CD14-positive monocyte (primary cell): ENCODE results near the gene KCNC1. TPM values are rescaled to one million over a fixed set of nuclear protein-coding genes. Genes with fewer than 3 reads are reported as not detected.

ENCODE experiments used
- DNase-seq, 3 donors: peaks; one replicate each; pipeline ENCODE4 v3.0.0-alpha.2; 2011 to 2022
- H2AFZ ChIP-seq: 2 replicates; pipeline ENCODE4 v1.6.0; 2012; ENCODE audit warnings: mild to moderate bottlenecking, low read depth, low read length, inconsistent platforms; ENCODE audit not compliant: insufficient read depth, poor library complexity, severe bottlenecking
- H3K27ac ChIP-seq, 2 donors: 1 replicate in 1 of 2; 2 replicates in 1 of 2; pipeline ENCODE4 v1.5.1; 2012 to 2013; ENCODE audit warnings: low read length in 2 of 2, control low read depth in 1 of 2, inconsistent platforms in 1 of 2, low read depth in 1 of 2, mild to moderate bottlenecking in 1 of 2
- H3K27me3 ChIP-seq, 2 donors: one replicate each; pipeline versions ENCODE4 v1.6.0 to v1.6.1; 2011 to 2013; ENCODE audit warnings: low read length in 2 of 2; ENCODE audit not compliant: control insufficient read depth in 2 of 2, insufficient read depth in 2 of 2
- H3K36me3 ChIP-seq, 2 donors: replicated peaks in 1 of 2; 1 replicate in 1 of 2; 2 replicates in 1 of 2; pipeline versions ENCODE4 v1.5.1 to v1.6.1; 2012 to 2013; ENCODE audit warnings: low read length in 2 of 2, control low read depth in 1 of 2, inconsistent platforms in 1 of 2, mild to moderate bottlenecking in 1 of 2; ENCODE audit not compliant: insufficient read depth in 2 of 2, control insufficient read depth in 1 of 2
- H3K4me1 ChIP-seq, 2 donors: 1 replicate in 1 of 2; 2 replicates in 1 of 2; pipeline versions ENCODE4 v1.5.1 to v1.6.1; 2012 to 2013; ENCODE audit warnings: low read length in 2 of 2, control low read depth in 1 of 2, inconsistent platforms in 1 of 2, mild to moderate bottlenecking in 1 of 2, moderate library complexity in 1 of 2; ENCODE audit not compliant: insufficient read depth in 2 of 2, control insufficient read depth in 1 of 2
- H3K4me2 ChIP-seq: replicated peaks from 2 replicates; pipeline ENCODE3; 2012; ENCODE audit warnings: low read length, moderate library complexity, mild to moderate bottlenecking; ENCODE audit not compliant: poor library complexity, severe bottlenecking; ENCODE audit errors: extremely low read depth
- H3K4me3 ChIP-seq, 3 experiments: fragments of 200-600 bp in 1 of 3; sonication (generic) in 1 of 3; replicated peaks in 1 of 3; 1 replicate in 2 of 3; 2 replicates in 1 of 3; pipeline ENCODE4 v1.5.1; 2011 to 2013; ENCODE audit warnings: low read length in 3 of 3, mild to moderate bottlenecking in 3 of 3, control low read depth in 2 of 3, low read depth in 2 of 3, inconsistent platforms in 1 of 3, moderate library complexity in 1 of 3
- H3K79me2 ChIP-seq: 2 replicates; pipeline ENCODE4 v1.6.0; 2012; ENCODE audit warnings: mild to moderate bottlenecking, control low read depth, inconsistent platforms, low read length, moderate library complexity; ENCODE audit not compliant: insufficient read depth
- H3K9ac ChIP-seq: 2 replicates; pipeline ENCODE4 v1.6.0; 2017; ENCODE audit warnings: low read length, mild to moderate bottlenecking; ENCODE audit not compliant: insufficient read depth, poor library complexity, severe bottlenecking
- H3K9me3 ChIP-seq, 2 donors: replicated peaks in 1 of 2; 1 replicate in 1 of 2; 2 replicates in 1 of 2; pipeline versions ENCODE4 v1.5.1 to v1.6.1; 2012 to 2013; ENCODE audit warnings: low read length in 2 of 2, control low read depth in 1 of 2; ENCODE audit not compliant: control insufficient read depth in 1 of 2, insufficient read depth in 1 of 2
- H4K20me1 ChIP-seq: 2 replicates; pipeline ENCODE4 v1.6.0; 2012; ENCODE audit warnings: mild to moderate bottlenecking, low read length, control low read depth, moderate library complexity; ENCODE audit not compliant: insufficient read depth
- H3K27ac Mint-ChIP-seq, 7 donors: one replicate each; pipeline ENCODE4 v1.8.0; 2020; ENCODE audit warnings: mild to moderate bottlenecking in 7 of 7, mixed read lengths in 7 of 7, moderate library complexity in 6 of 7, inconsistent platforms in 2 of 7
- H3K27me3 Mint-ChIP-seq, 3 donors: one replicate each; pipeline ENCODE4 v1.8.0; 2021 to 2022; ENCODE audit warnings: low read depth in 3 of 3, mild to moderate bottlenecking in 3 of 3, mixed read lengths in 3 of 3, moderate library complexity in 3 of 3, inconsistent platforms in 1 of 3
- H3K36me3 Mint-ChIP-seq, 2 donors: one replicate each; pipeline ENCODE4 v1.8.0; 2020; ENCODE audit warnings: mixed read lengths in 2 of 2, inconsistent platforms in 1 of 2, mild to moderate bottlenecking in 1 of 2
- H3K4me1 Mint-ChIP-seq: one replicate; pipeline ENCODE4 v1.8.0; 2020; ENCODE audit warnings: mild to moderate bottlenecking, mixed read lengths
- H3K4me3 Mint-ChIP-seq, 2 donors: one replicate each; pipeline ENCODE4 v1.8.0; 2020; ENCODE audit warnings: mild to moderate bottlenecking in 2 of 2, mixed read lengths in 2 of 2, moderate library complexity in 1 of 2
- H3K9me3 Mint-ChIP-seq, 7 donors: one replicate each; pipeline ENCODE4 v1.8.0; 2020 to 2022; ENCODE audit warnings: mixed read lengths in 7 of 7, mild to moderate bottlenecking in 6 of 7, moderate library complexity in 6 of 7, inconsistent platforms in 2 of 7
- WGBS: methylation state at CpG from one replicate; pipeline ENCODE4 v1.1.5; 2013; ENCODE audit warnings: missing lambda C conversion rate; ENCODE audit not compliant: insufficient coverage; 5-methylcytosine and 5-hydroxymethylcytosine counted together
- intact Hi-C, 2 donors: fragments of 100-400 bp; cut with micrococcal nuclease; formaldehyde crosslinking; loops; one replicate each; pipeline versions ENCODE4 v1.15.0 to v1.15.1; 2023
- polyA plus RNA-seq, 3 donors: library from polyadenylated mRNA; depleted of rRNA in 1 of 3; unstranded in 2 of 3; stranded (reverse) in 1 of 3; fragments of 300-500 nt in 2 of 3; fragments of >200 nt in 1 of 3; fragmentation: Illumina TruSeq in 2 of 3; gene quantifications; 1 replicate in 2 of 3; 2 replicates in 1 of 3; pipeline ENCODE4 v1.2.3, GENCODE V29; 2012 to 2021
- TF ChIP-seq, protein P1 (sequence below): fragments of 200-600 bp; IDR thresholded peaks from one replicate; pipeline ENCODE4 v1.8.0; 2022; ENCODE audit warnings: antibody characterized with exemption, mild to moderate bottlenecking

Gene KCNC1
- polyA plus RNA-seq, 3 donors = not detected

GRCh38 chr11:17733261-17733660 lies 1.3 kb upstream of the KCNC1 start:
- Mint-ChIP-seq H3K4me1 (no peaks in the 10 kb centered on the region), H3K27me3 (peaks cover 35 to 48% (median 38%) of the 10 kb centered on the region in 3 donors), H3K4me3 (peak overlapping the region in 1 of 2 donors; percentile 75), H3K36me3 (peaks cover 0 to 4% of the 10 kb centered on the region in 2 donors), H3K9me3 (peaks cover 0 to 14% (median 3%) of the 10 kb centered on the region in 7 donors), H3K27ac (no peak overlapping the region)
- peaks cover 3 to 15% of the 10 kb centered on the region in 2 donors for H3K9me3 ChIP-seq
- no peak for DNase-seq
- peaks cover 18 to 49% of the 10 kb centered on the region in 2 donors for H3K27me3 ChIP-seq
- no peak overlapping the region for H3K27ac ChIP-seq
- H3K4me1 ChIP-seq = no peaks in the 10 kb centered on the region
- no peak overlapping the region for H3K4me2 ChIP-seq
- WGBS = 89% methylated on average over 2 of the region's 4 CpGs
- intact Hi-C loops = loop anchor here in 1 of 2 donors (5.0 kb wide), 1 partner anchor 244 kb away; no protein-coding TSS in a partner anchor
- no peak overlapping the region for H3K9ac ChIP-seq
- H4K20me1 ChIP-seq = no peaks in the 10 kb centered on the region
- no peaks in the 10 kb centered on the region for H3K79me2 ChIP-seq
- H2AFZ ChIP-seq = no peak overlapping the region
- no peaks in the 10 kb centered on the region for H3K36me3 ChIP-seq
- TF ChIP-seq, protein P1, sequence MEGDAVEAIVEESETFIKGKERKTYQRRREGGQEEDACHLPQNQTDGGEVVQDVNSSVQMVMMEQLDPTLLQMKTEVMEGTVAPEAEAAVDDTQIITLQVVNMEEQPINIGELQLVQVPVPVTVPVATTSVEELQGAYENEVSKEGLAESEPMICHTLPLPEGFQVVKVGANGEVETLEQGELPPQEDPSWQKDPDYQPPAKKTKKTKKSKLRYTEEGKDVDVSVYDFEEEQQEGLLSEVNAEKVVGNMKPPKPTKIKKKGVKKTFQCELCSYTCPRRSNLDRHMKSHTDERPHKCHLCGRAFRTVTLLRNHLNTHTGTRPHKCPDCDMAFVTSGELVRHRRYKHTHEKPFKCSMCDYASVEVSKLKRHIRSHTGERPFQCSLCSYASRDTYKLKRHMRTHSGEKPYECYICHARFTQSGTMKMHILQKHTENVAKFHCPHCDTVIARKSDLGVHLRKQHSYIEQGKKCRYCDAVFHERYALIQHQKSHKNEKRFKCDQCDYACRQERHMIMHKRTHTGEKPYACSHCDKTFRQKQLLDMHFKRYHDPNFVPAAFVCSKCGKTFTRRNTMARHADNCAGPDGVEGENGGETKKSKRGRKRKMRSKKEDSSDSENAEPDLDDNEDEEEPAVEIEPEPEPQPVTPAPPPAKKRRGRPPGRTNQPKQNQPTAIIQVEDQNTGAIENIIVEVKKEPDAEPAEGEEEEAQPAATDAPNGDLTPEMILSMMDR = no peak
- H3K4me3 ChIP-seq = no peak overlapping the region

DNA sequence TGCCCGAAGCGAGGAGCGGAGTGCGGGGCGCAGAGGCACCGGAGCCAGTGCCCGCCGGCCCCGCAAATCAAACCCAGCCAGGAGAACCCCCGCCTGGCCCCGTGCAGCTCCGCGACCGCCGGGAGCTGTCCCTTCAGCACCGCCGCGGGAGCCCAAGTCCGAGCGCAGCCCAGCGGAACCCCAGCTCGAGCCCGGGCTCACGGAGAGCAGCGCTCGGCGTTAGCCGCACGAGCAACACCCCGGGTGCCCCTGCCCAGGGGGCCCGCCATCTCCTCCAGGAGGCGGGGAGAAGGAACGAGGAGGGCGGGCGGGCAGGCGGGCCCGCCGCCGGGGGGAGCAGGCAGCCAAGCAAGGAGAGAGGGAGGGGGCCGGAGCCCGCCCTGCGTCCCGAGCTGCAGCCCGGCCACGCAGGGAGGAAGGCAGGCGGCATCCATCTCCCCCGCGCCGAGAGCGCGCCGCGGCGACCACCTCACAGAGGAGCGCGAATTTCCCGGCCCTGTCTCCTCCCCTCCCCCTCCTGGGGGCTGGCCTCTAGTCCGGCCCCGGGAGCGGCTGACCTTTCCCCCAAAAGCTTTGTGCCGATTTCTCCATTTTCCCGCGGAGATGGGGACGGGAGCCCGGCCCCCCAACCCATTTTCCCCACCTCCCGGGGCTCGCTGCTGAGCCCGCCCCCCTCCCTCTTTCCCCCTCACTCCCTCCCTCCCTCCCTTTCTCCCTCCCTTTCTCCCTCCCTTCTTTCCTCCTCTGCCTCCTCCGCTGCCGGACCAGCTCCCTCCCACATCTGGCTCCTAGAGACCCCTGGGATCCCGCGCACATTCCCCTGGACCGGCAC lies 621 bp downstream of the KCNC1 start:
- Histone ChIP-seq H4K20me1 (no peaks in the 10 kb centered on the region), H3K4me3 (no peak overlapping the region), H3K4me2 (no peak overlapping the region), H3K9me3 (peaks cover 3 to 15% of the 10 kb centered on the region in 2 donors), H3K36me3 (no peaks in the 10 kb centered on the region), H3K27ac (no peak overlapping the region), H2AFZ (no peak overlapping the region), H3K79me2 (no peaks in the 10 kb centered on the region), H3K4me1 (no peaks in the 10 kb centered on the region), H3K9ac (no peak overlapping the region), H3K27me3 (peaks cover 18 to 68% of the 10 kb centered on the region in 2 donors)
- Mint-ChIP-seq H3K36me3 (peaks cover 0 to 4% of the 10 kb centered on the region in 2 donors), H3K27ac (no peak overlapping the region), H3K4me3 (peak overlapping the region in 1 of 2 donors; percentile 57), H3K27me3 (peaks cover 30 to 48% (median 32%) of the 10 kb centered on the region in 3 donors), H3K4me1 (no peaks in the 10 kb centered on the region), H3K9me3 (peaks cover 0 to 14% (median 3%) of the 10 kb centered on the region in 7 donors)
- intact Hi-C loops = loop anchor here in 1 of 2 donors (5.0 kb wide), 1 partner anchor 242 kb away; no protein-coding TSS in a partner anchor
- no peak for DNase-seq
- under 1% methylated on average over 66 of the region's 73 CpGs for WGBS
- TF ChIP-seq, protein P1 = no peak
